ENCODE results near the gene RRP7A.
"Not testable (repeated sequence)": the region's sequence is repeated elsewhere in the genome, so short reads cannot be mapped to it uniquely, and the experiment has no call there.

RRP7A gene

DNA sequence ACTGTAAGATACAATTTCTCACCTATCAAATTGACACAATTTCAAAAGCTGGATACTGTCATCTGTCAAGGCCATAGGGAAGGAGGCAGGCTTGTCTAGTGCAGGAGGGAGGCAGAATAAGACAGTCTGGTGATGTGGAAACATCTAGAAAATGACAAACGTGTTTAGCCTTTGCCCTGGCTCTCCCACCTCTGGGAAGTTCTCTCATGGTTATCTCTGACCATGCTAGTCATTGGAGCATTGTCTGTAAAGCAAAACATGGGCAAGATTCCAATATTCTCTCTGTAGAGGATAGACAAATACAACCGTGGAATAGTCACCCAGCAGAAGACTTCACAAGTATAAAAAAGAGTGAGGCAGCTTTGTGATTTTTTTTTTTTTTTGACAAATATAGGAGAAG, 25.1 kb upstream of the RRP7A start:
- DNase-seq (no peak), ATAC-seq (ENCODE audit: insufficient read depth, low read depth) (no peak)
- Histone ChIP-seq H3K27me3 (ENCODE audit: insufficient read depth, low read length, poor library complexity) (no peaks in the 10 kb centered on the region), H3K4me3 (ENCODE audit: low read depth in 1 of 2, low read length in 2 of 2) (no peak overlapping the region), H3K4me1 (ENCODE audit: insufficient read depth, low read length) (no peaks in the 10 kb centered on the region), H4K20me1 (ENCODE audit: insufficient read depth, low read length) (no peaks in the 10 kb centered on the region), H3K36me3 (ENCODE audit: insufficient read depth, low read length) (no peaks in the 10 kb centered on the region), H3K79me2 (ENCODE audit: insufficient read depth, low read length) (no peaks in the 10 kb centered on the region), H3K9ac (ENCODE audit: low read depth, low read length) (no peak overlapping the region), H3K9me3 (ENCODE audit: insufficient read depth, low read length, severe bottlenecking) (no peaks in the 10 kb centered on the region), H2AFZ (ENCODE audit: low read depth, low read length) (no peak overlapping the region), H3K27ac (ENCODE audit: low read length) (no peak overlapping the region), H3K4me2 (ENCODE audit: insufficient read depth, low read length) (no peak overlapping the region)
- no peak for TF ChIP-seq EZH2 (IDR thresholded peaks at IDR 0.05; ENCODE audit: borderline replicate concordance, low read depth, low read length, severe bottlenecking)

- not testable (repeated sequence) for H3K9ac ChIP-seq (ENCODE audit: low read depth, low read length); H3K27ac ChIP-seq (ENCODE audit: low read length); H3K4me3 ChIP-seq (ENCODE audit: low read depth in 1 of 2, low read length in 2 of 2); H2AFZ ChIP-seq (ENCODE audit: low read depth, low read length); DNase-seq; H3K4me2 ChIP-seq (ENCODE audit: insufficient read depth, low read length); H3K36me3 ChIP-seq (ENCODE audit: insufficient read depth, low read length); H3K27me3 ChIP-seq (ENCODE audit: insufficient read depth, low read length, poor library complexity); H3K9me3 ChIP-seq (ENCODE audit: insufficient read depth, low read length, severe bottlenecking); H4K20me1 ChIP-seq (ENCODE audit: insufficient read depth, low read length); ATAC-seq (ENCODE audit: insufficient read depth, low read depth); H3K4me1 ChIP-seq (ENCODE audit: insufficient read depth, low read length); H3K79me2 ChIP-seq (ENCODE audit: insufficient read depth, low read length)
Measured at GRCh38 chr22:42539236-42539771, 19.7 kb upstream of the RRP7A start.

- not testable (repeated sequence) for H2AFZ ChIP-seq (ENCODE audit: low read depth, low read length); H4K20me1 ChIP-seq (ENCODE audit: insufficient read depth, low read length); H3K9ac ChIP-seq (ENCODE audit: low read depth, low read length); H3K4me3 ChIP-seq (ENCODE audit: low read depth in 1 of 2, low read length in 2 of 2); H3K27ac ChIP-seq (ENCODE audit: low read length); H3K36me3 ChIP-seq (ENCODE audit: insufficient read depth, low read length); DNase-seq; H3K4me2 ChIP-seq (ENCODE audit: insufficient read depth, low read length); ATAC-seq (ENCODE audit: insufficient read depth, low read depth); H3K27me3 ChIP-seq (ENCODE audit: insufficient read depth, low read length, poor library complexity); H3K9me3 ChIP-seq (ENCODE audit: insufficient read depth, low read length, severe bottlenecking); H3K79me2 ChIP-seq (ENCODE audit: insufficient read depth, low read length)
- peaks cover 19% of the 10 kb centered on the region for H3K4me1 ChIP-seq (ENCODE audit: insufficient read depth, low read length)
Measured at GRCh38 chr22:42537199-42537831, 17.7 kb upstream of the RRP7A start.

DNA sequence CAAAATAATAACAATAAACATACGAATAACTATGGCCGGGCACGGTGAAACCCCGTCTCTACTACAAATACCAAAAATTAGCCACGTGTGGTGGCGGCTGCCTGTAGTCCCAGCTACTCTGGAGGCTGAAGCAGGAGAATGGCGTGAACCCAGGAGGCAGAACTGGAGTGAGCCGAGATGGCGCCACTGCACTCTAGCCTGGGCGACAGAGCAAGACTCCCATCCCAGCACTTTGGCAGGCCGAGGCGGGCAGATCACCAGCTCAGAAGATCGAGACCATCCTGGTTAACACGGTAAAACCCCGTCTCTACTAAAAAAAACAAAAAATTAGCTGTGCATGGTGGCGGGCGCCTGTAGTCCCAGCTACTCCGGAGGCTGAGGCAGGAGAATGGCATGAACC, 17.0 kb upstream of the RRP7A start:
- peaks cover 19% of the 10 kb centered on the region for H3K4me1 ChIP-seq (ENCODE audit: insufficient read depth, low read length)
- H3K9me3 ChIP-seq (ENCODE audit: insufficient read depth, low read length, severe bottlenecking); H3K4me2 ChIP-seq (ENCODE audit: insufficient read depth, low read length); H3K79me2 ChIP-seq (ENCODE audit: insufficient read depth, low read length); DNase-seq; H3K27ac ChIP-seq (ENCODE audit: low read length); H4K20me1 ChIP-seq (ENCODE audit: insufficient read depth, low read length); H3K27me3 ChIP-seq (ENCODE audit: insufficient read depth, low read length, poor library complexity); H3K36me3 ChIP-seq (ENCODE audit: insufficient read depth, low read length); ATAC-seq (ENCODE audit: insufficient read depth, low read depth); H3K4me3 ChIP-seq (ENCODE audit: low read depth in 1 of 2, low read length in 2 of 2); H2AFZ ChIP-seq (ENCODE audit: low read depth, low read length); H3K9ac ChIP-seq (ENCODE audit: low read depth, low read length): not testable (repeated sequence)

DNA sequence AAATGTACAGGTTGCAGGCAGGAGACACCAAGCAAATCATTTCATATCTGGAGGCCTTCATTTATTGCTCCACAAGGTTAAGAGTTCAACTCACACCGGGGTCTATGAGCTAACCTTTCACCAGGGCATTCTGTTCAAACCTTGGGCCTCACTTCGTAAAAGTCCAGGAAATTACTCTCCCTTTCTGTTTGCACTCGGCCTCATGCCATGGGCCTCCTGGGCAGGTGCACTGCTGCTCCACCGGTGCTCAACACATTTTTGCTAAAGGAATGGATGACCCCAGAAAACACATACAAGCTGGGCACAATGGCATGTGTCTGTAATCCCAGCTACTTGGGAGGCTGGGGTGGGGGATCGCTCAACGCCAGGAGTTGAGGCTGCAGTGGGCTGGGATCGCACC, 16.6 kb upstream of the RRP7A start:
- no peak for ATAC-seq (ENCODE audit: insufficient read depth, low read depth)

GRCh38 chr22:42535082-42535731, 15.6 kb upstream of the RRP7A start:
- peaks cover 19% of the 10 kb centered on the region for H3K4me1 ChIP-seq (ENCODE audit: insufficient read depth, low read length)
- H3K79me2 ChIP-seq (ENCODE audit: insufficient read depth, low read length); H3K4me2 ChIP-seq (ENCODE audit: insufficient read depth, low read length); H2AFZ ChIP-seq (ENCODE audit: low read depth, low read length); H3K27me3 ChIP-seq (ENCODE audit: insufficient read depth, low read length, poor library complexity); H3K9ac ChIP-seq (ENCODE audit: low read depth, low read length); ATAC-seq (ENCODE audit: insufficient read depth, low read depth); DNase-seq; H3K9me3 ChIP-seq (ENCODE audit: insufficient read depth, low read length, severe bottlenecking); H3K36me3 ChIP-seq (ENCODE audit: insufficient read depth, low read length); H4K20me1 ChIP-seq (ENCODE audit: insufficient read depth, low read length); H3K27ac ChIP-seq (ENCODE audit: low read length); H3K4me3 ChIP-seq (ENCODE audit: low read depth in 1 of 2, low read length in 2 of 2): not testable (repeated sequence)

More for the DNA sequence above, 16.6 kb upstream of the RRP7A start:
- no peak overlapping the region for H3K9ac ChIP-seq (ENCODE audit: low read depth, low read length)
- H3K36me3 ChIP-seq (ENCODE audit: insufficient read depth, low read length) = no peaks in the 10 kb centered on the region
- H3K79me2 ChIP-seq (ENCODE audit: insufficient read depth, low read length) = no peaks in the 10 kb centered on the region
- peaks cover 19% of the 10 kb centered on the region for H3K4me1 ChIP-seq (ENCODE audit: insufficient read depth, low read length)
- H3K27ac ChIP-seq (ENCODE audit: low read length) = no peak overlapping the region
- TF ChIP-seq CTCF (IDR thresholded peaks at IDR 0.05; ENCODE audit: borderline replicate concordance, extremely low read depth, low read length, poor library complexity, severe bottlenecking) = no peak
- TF ChIP-seq EZH2 (IDR thresholded peaks at IDR 0.05; ENCODE audit: borderline replicate concordance, low read depth, low read length, severe bottlenecking) = no peak
- no peak for DNase-seq
- H3K4me3 ChIP-seq (ENCODE audit: low read depth in 1 of 2, low read length in 2 of 2) = no peak overlapping the region
- no peaks in the 10 kb centered on the region for H3K9me3 ChIP-seq (ENCODE audit: insufficient read depth, low read length, severe bottlenecking)
- H2AFZ ChIP-seq (ENCODE audit: low read depth, low read length) = no peak overlapping the region
- H3K4me2 ChIP-seq (ENCODE audit: insufficient read depth, low read length) = no peak overlapping the region
- H3K27me3 ChIP-seq (ENCODE audit: insufficient read depth, low read length, poor library complexity) = no peaks in the 10 kb centered on the region
- H4K20me1 ChIP-seq (ENCODE audit: insufficient read depth, low read length) = no peaks in the 10 kb centered on the region
